Activated T-cell treated with anti-CD3 and anti-CD28 coated beads for 48 hours (primary cell): ENCODE data around the gene NBEA.
"Not testable (repeated sequence)": the region's sequence is repeated elsewhere in the genome, so short reads cannot be mapped to it uniquely, and the experiment has no call there.

ENCODE experiments used
- DNase-seq: peaks from one replicate; pipeline ENCODE4 v3.0.0-alpha.2; 2020; ENCODE audit warnings: low read depth

Gene NBEA

DNA sequence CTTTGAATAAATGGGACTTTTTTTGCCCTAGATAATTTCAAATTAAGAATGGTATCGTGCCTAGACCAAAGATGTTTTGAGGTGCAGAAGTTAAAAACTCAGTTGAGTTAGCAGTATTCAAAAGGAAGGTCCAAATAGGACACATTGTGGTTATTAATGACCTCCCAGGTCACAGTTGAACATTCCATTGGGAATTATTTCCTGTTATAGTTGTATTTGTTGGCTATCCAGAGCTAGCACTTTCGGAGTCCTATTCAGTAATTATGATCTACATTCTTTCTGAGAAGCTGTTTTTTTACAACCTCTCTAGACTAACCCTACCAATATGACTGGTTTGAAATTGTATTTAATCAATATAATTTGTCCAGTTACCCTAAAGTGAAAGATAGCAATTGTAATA, 450.7 kb downstream of the NBEA start:
- no peak for DNase-seq

GRCh38 chr13:35393886-35394285, 451.8 kb downstream of the NBEA start:
- no peak for DNase-seq

DNA sequence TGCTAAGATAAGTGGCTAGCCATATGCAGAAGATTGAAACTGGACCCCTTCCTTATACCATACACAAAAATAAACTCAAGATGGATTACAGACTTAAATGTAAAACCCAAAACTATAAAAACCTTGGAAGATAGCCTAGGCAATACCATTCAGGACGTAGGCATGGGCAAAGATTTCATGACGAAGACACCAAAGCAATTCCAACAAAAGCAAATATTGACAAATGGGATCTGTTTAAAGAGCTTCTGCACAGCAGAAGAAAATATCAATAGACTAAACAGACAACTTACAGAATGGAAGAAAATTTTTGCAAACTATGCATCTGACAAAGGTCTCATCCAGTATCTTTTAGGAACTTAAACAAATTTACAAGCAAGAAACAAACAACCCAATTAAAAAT, 466.2 kb downstream of the NBEA start:
- not testable (repeated sequence) for DNase-seq

DNA sequence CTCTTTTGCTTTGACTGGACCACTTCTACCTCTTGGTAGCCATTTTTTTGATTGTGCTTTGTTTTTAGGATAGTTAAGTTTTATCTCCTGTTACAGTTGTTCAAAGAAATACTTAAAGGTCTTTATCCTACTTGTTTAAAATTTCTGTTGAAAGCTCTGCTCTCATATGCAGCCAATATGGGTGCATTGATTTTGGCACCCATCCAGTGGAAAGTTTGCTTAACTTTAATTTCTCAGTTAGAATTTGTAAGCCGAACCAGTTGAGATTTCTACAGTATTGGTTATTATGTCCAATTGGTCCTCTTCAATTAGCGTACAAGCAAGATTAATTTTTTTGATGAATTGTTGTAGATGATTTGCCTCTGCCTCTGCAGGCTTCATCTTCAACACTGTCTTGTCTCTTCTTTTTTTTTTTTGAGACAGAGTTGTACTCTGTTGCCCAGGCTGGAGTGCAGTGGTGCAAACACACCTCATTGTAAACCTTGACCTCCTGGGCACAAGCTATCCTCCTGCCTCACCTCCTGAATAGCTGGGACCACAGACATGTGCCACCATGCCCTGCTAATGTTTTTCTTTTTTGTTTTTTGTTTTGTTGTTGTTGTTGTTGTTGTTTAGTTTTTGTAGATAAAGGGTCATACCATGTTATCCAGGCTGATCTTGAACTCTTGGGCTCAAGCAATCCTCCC, 469.1 kb downstream of the NBEA start:
- DNase-seq = no peak

- no peak for DNase-seq
Observed at GRCh38 chr13:35448465-35448864, 506.4 kb downstream of the NBEA start.

DNA sequence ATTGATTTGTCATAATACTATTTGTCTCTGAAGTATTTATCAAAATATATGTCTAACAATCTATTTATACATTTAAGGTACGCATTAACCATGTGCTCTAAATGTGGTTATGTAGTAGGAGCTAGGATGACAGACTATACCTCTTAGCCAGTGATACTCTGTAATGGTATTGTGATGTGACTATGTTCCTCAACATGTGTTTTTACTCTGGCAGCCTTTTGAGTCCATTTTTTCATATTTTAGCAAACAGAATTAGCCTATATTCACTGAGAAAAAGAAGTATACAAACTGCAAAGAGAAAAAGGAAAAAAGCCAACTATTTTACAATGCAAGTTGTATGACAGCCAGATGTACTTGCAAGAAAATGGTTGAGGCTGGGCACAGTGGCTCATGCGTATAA, 507.8 kb downstream of the NBEA start:
- no peak for DNase-seq

GRCh38 chr13:35455022-35455421, 513.0 kb downstream of the NBEA start:
- DNase-seq = no peak

DNA sequence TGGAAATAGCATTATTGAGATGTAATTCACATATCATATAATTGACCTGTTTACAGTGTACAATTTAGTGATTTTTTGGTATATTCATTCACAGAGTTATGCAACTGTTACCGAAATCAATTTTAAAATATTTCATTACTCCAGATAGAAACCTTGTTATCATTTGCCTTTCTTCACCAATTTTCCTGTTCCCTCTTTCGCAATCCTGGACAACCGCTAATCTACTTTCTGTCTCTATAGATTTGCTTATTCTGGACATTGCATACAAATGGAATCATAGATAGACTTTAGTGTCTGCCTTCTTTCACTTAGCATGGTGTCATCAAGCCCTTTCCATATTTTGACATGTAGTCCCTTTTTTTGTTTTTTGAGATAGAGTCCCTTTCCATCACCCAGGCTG, 515.2 kb downstream of the NBEA start:
- no peak for DNase-seq

- no peak for DNase-seq
Observed at GRCh38 chr13:35460061-35460460, 518.0 kb downstream of the NBEA start.

DNA sequence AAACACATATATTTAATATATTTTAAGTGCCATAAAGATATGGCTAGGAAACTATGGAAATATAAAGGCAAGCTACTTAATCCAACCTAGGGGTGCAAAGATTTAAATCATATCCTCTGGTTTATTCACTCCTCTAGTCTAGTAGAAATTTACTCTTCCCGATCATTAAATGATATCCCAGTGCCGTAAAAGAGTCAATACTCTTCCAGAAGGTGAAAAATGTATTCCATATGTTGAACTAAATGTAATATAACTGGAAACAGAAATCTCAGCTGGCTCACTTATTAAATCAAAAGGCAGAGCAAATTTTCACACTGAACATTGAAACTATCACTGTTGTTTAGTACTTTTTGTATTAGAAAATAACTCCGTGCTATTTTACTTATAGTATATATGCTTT, 523.3 kb downstream of the NBEA start:
- no peak for DNase-seq

GRCh38 chr13:35468195-35468594, 526.1 kb downstream of the NBEA start:
- DNase-seq = no peak

DNA sequence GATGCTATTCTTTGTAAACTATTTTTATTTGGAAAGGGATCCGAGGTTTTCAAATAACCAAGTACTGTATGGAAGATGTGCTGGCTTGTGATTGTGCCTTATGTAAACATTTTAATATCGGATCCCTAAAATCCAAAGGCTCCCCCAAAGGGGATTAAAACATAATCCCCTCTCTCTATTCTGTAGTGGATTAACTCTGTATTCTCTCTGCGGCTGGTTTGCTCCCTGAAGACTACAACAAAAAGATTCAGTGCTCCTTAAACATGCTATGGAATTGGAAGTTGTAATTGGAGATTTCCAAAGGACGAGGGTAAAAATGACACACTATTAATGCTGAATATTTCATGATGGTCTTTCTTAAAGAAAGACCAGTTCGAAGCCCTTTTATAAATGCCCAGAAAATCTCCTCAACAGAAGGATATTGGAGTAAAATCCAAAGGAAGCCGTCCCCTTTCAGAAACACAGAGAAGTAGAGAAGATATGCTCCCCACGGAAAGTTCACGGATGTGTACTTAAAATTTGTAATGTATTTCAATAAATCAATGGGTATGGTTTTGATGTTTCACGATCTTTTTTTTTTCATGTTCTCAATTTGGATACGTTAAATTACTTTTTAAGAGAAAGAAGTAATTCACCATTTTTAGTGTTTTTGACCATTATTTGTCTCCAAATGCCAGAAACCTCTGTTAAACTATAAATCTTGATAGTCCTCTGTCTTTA, 527.9 kb downstream of the NBEA start:
- no peak for DNase-seq

DNA sequence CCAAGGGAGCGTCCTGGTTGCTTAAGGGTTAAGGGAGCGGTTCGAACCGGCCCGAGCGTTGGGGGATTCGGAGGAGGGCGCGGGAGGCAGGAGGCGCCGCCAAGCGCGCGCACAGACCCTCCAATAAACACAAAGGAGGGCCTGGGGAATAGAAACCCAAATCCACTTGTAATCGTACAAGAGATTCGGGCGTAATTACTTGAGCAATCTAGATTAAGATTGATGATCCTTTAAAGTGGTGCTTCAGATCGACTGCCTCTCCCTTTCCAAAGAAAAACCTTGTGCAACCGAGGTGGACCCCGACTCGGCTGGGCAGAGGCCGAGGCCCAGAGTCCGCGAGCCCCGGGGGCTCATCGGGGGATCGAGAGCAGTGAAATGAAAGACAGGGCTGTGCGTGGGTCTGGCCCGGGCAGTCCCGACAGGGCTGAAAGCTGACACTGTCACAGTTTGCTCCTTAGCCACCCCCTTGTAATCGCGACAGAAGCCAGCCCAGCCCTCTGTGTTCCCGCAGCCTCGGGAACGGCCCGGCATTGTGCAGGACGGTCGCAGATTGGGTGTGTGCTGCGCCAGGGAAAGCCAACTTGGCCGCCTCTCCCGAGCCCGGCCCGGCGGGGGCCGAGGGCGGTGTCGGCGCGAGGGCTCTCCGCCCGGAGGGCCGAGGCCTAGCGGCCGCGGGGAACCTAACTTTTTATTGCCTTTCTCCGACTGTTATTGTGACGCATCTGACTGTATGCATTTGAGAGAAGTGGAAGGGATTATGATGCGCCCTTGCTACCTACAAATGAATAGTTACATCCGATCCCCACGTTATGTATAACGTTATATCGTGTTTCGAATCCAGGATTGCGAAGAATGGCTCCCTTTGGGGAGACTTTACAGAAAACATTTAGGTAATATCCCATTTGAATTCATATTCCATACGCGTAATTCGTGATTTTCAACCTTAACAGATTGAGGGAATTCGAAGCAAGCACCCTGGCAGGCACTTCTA, 528.9 kb downstream of the NBEA start:
- no peak for DNase-seq

DNA sequence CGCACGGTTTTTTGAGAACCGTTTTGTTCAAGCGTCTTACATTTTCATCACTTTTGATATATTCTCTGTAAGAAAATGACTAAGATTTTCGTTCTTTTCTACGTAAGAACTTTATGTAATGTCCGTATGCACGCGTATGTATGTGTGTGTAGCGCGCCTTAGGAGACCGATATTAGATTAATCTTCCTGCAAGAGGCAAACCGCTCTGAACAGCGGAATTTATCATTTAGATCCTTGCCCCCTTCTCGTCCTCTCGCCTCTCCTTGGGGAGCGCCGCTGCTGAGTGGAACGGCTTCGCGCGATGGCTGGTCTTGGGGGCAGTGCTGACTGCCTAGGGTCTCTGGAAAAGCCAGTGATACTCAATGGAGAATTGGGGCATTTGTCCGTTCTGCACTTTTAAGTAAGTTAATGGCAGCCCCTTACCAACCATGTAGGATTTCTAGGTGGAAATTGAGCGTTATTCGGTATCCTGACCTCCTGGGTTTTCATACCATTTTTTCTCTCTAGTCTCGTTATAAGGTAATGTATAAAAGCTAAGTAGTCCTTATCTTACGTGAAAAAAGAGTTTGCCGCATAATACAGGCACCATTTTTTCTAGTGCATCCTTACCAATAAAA, 529.7 kb downstream of the NBEA start:
- no peak for DNase-seq

- DNase-seq = no peak
Observed at GRCh38 chr13:35472323-35472881, 530.3 kb downstream of the NBEA start.

- DNase-seq = no peak
Observed at GRCh38 chr13:35473206-35473775, 531.2 kb downstream of the NBEA start.

GRCh38 chr13:35473802-35474201, 531.7 kb downstream of the NBEA start:
- no peak for DNase-seq

- no peak for DNase-seq
Observed at GRCh38 chr13:35474496-35475211, 532.6 kb downstream of the NBEA start.

GRCh38 chr13:35475212-35475959, 533.3 kb downstream of the NBEA start:
- no peak for DNase-seq
